ENCODE results near the gene ITGA11. TPM values are rescaled to one million over a fixed set of nuclear protein-coding genes. Genes with fewer than 3 reads are reported as not detected.

ITGA11 gene
- total and polyA plus RNA-seq, 2 of the 4 experiments (the other 2 are of a cell fraction), result 4.1 to 6.6 TPM

GRCh38 chr15:68386587-68387288, 45.2 kb downstream of the ITGA11 start:
- Histone ChIP-seq H3K9me3 (ENCODE audit: control insufficient read depth, insufficient read depth, low read length) (no peaks in the 10 kb centered on the region), H2BK20ac (ENCODE audit: low read depth, low read length) (peak overlapping the region; percentile 80), H2BK5ac (ENCODE audit: low read depth, low read length, poor library complexity, severe bottlenecking) (peak overlapping the region; percentile 22), H3K56ac (ENCODE audit: extremely low read depth, insufficient read depth, low read length) (no peak overlapping the region), H4K91ac (ENCODE audit: insufficient read depth, low read depth, low read length) (peak overlapping the region; percentile 64), H3K4me3 (ENCODE audit: insufficient read depth, low read depth, low read length) (no peak overlapping the region), H3K4me1 (ENCODE audit: control insufficient read depth, insufficient read depth, low read length) (peaks cover 40% of the 10 kb centered on the region), H3K18ac (ENCODE audit: low read depth, low read length) (peak overlapping the region; percentile 5; the same call in 1 of the 2 replicates), H3K9me1 (ENCODE audit: insufficient read depth, low read length) (peaks cover 50% of the 10 kb centered on the region), H3K4ac (ENCODE audit: low read depth, low read length) (peak overlapping the region; percentile 92), H3K27ac (ENCODE audit: insufficient read depth, low read length) (peak overlapping the region; percentile 39; the same call in 1 of the 2 replicates), H2AK9ac (replicated peaks; ENCODE audit: low read depth, low read length, poor library complexity) (peak overlapping the region; percentile 48), H3K36me3 (ENCODE audit: control insufficient read depth, insufficient read depth, low read length) (no peaks in the 10 kb centered on the region), H2AK5ac (ENCODE audit: low read depth, low read length) (peak overlapping the region; percentile 96), H3K4me2 (ENCODE audit: low read depth, low read length) (no peak overlapping the region), H3K9ac (ENCODE audit: low read depth, low read length) (no peak overlapping the region), H3K27me3 (ENCODE audit: control insufficient read depth, insufficient read depth, low read length) (no peaks in the 10 kb centered on the region), H2BK15ac (ENCODE audit: low read depth, low read length) (peak overlapping the region; percentile 93; the same call in 2 of the 3 replicates), H4K20me1 (ENCODE audit: insufficient read depth, low read length) (peaks cover 3% of the 10 kb centered on the region; the same call in 1 of the 2 replicates), H4K5ac (ENCODE audit: low read depth, low read length) (no peak overlapping the region), H2BK120ac (ENCODE audit: low read depth, low read length) (peak overlapping the region; percentile 94), H4K8ac (ENCODE audit: low read depth in 2 of 2, low read length in 2 of 2) (peak overlapping the region; percentile 32 to 72; a peak in 1 of 4 replicates), H3K23ac (ENCODE audit: low read depth, low read length) (peak overlapping the region; percentile 51; the same call in 1 of the 2 replicates), H3K79me1 (ENCODE audit: low read depth in 1 of 2, low read length in 2 of 2) (peaks cover 0 to 57% of the 10 kb centered on the region in 2 experiments; a peak in 2 of 4 replicates), H3K14ac (replicated peaks; ENCODE audit: low read depth, low read length) (peak overlapping the region; percentile 62), H2AFZ (replicated peaks; ENCODE audit: low read length, poor library complexity) (peak overlapping the region; percentile 13)
- 88 to 100% methylated on average over 1 to 3 of the region's 9 CpGs for WGBS, 2 experiments (ENCODE audit: extremely low coverage in 2 of 2, insufficient read length in 1 of 2)
- no TSS peak for BruUV-seq (replicated peaks)
- ChIA-PET POLR2A (ENCODE audit: unreplicated experiment) (no interaction called here), CTCF (no interaction called here)
- in situ Hi-C loops (cut with MboI; ENCODE audit: low sequenced_read_pairs) (no loop called here), intact Hi-C loops (cut with micrococcal nuclease) (no loop called here), dilution Hi-C loops (cut with HindIII; ENCODE audit: low sequenced_read_pairs, unreplicated experiment) (no loop called here)
- ATAC-seq (ENCODE audit: low read depth), result no peak
- DNase-seq, result no peak
- TF ChIP-seq RCOR1 (IDR thresholded peaks at IDR 0.05; ENCODE audit: insufficient replicate concordance, low read length) (no peak), MAZ (IDR thresholded peaks at IDR 0.05; ENCODE audit: borderline replicate concordance, low read depth, low read length) (no peak), SMC3 (IDR thresholded peaks at IDR 0.05; ENCODE audit: low read depth, low read length) (no peak), POLR2A (IDR thresholded peaks at IDR 0.05; ENCODE audit: low read depth, low read length) (no peak), RFX5 (IDR thresholded peaks at IDR 0.05; ENCODE audit: low read depth, low read length) (no peak), RAD21 (IDR thresholded peaks at IDR 0.05; ENCODE audit: low read length) (no peak), BHLHE40 (IDR thresholded peaks at IDR 0.05; ENCODE audit: low read depth, low read length) (no peak), CEBPB (IDR thresholded peaks at IDR 0.05; ENCODE audit: low read depth, low read length) (no peak), MXI1 (IDR thresholded peaks at IDR 0.05; ENCODE audit: borderline replicate concordance, low read depth, low read length) (no peak)
- TF ChIP-seq, protein P1, sequence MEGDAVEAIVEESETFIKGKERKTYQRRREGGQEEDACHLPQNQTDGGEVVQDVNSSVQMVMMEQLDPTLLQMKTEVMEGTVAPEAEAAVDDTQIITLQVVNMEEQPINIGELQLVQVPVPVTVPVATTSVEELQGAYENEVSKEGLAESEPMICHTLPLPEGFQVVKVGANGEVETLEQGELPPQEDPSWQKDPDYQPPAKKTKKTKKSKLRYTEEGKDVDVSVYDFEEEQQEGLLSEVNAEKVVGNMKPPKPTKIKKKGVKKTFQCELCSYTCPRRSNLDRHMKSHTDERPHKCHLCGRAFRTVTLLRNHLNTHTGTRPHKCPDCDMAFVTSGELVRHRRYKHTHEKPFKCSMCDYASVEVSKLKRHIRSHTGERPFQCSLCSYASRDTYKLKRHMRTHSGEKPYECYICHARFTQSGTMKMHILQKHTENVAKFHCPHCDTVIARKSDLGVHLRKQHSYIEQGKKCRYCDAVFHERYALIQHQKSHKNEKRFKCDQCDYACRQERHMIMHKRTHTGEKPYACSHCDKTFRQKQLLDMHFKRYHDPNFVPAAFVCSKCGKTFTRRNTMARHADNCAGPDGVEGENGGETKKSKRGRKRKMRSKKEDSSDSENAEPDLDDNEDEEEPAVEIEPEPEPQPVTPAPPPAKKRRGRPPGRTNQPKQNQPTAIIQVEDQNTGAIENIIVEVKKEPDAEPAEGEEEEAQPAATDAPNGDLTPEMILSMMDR (conservative IDR thresholded peaks at IDR 0.05; ENCODE audit: low read depth, low read length), result no peak
- TF ChIP-seq, protein P2, sequence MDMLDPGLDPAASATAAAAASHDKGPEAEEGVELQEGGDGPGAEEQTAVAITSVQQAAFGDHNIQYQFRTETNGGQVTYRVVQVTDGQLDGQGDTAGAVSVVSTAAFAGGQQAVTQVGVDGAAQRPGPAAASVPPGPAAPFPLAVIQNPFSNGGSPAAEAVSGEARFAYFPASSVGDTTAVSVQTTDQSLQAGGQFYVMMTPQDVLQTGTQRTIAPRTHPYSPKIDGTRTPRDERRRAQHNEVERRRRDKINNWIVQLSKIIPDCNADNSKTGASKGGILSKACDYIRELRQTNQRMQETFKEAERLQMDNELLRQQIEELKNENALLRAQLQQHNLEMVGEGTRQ (IDR thresholded peaks at IDR 0.05; ENCODE audit: low read depth, low read length), result no peak

All from IMR-90 (cell line).